ENCODE data around the gene USP53.
"Not testable (repeated sequence)": the region's sequence is repeated elsewhere in the genome, so short reads cannot be mapped to it uniquely, and the experiment has no call there.

Gene USP53

DNA sequence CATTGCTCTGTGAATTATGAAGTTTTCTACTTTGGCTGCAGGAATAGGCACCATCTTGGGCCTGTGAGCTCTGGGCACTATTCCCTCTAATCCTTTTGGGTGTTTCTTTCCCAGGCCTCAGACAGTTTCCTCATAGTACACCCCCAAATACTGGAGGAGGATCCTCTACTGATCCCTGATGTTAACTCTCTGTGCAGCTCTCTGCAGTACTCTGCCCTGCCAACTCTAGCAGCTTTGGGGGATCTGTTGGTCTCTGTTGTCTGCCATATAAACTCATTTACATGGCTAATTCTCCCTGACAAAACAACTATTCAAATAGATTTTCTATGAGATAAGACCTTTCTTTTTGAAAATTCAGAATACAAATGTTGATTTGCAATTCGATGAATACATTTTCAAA is 29.9 kb downstream of the USP53 start:
- peaks cover 29% of the 10 kb centered on the region for H3K4me1 ChIP-seq (ENCODE audit: control insufficient read depth, insufficient read depth, low read length)
- H3K9me3 ChIP-seq (ENCODE audit: control insufficient read depth, low read length) = no peaks in the 10 kb centered on the region
- no peak for DNase-seq (ENCODE audit: low read depth)
- H3K4me3 ChIP-seq (ENCODE audit: low read length) = no peak overlapping the region
- H3K9ac ChIP-seq (ENCODE audit: low read length) = no peak overlapping the region
- H3K27me3 ChIP-seq (replicated peaks; ENCODE audit: control insufficient read depth, insufficient read depth, low read length) = no peaks in the 10 kb centered on the region
- peaks cover 95% of the 10 kb centered on the region for H3K36me3 ChIP-seq (ENCODE audit: control insufficient read depth, insufficient read depth, low read length, severe bottlenecking)

DNA sequence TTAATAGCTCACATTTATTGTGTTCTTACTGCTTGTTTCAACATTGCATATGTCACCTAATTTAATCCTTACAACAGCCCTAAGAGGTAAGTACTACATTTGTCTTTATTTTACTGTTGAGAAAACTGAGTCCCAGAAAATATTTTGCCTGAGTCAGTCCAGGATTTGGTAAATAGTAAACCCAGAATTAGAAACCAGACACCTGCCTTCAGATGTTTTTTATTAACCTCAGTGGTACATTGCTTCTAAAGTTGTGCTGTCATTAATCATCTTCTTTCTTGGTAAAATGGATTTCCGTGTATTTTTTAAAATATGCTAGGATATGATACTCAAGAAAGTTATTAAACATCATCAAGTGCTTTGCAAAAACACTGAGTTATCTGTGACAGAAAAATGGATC is 31.4 kb downstream of the USP53 start:
- Histone ChIP-seq H3K4me3 (ENCODE audit: low read length) (no peak overlapping the region), H3K9ac (ENCODE audit: low read length) (no peak overlapping the region), H3K4me1 (ENCODE audit: control insufficient read depth, insufficient read depth, low read length) (peaks cover 29% of the 10 kb centered on the region), H3K9me3 (ENCODE audit: control insufficient read depth, low read length) (no peaks in the 10 kb centered on the region), H3K36me3 (ENCODE audit: control insufficient read depth, insufficient read depth, low read length, severe bottlenecking) (peaks cover 94% of the 10 kb centered on the region), H3K27me3 (replicated peaks; ENCODE audit: control insufficient read depth, insufficient read depth, low read length) (no peaks in the 10 kb centered on the region)
- no peak for DNase-seq (ENCODE audit: low read depth)

DNA sequence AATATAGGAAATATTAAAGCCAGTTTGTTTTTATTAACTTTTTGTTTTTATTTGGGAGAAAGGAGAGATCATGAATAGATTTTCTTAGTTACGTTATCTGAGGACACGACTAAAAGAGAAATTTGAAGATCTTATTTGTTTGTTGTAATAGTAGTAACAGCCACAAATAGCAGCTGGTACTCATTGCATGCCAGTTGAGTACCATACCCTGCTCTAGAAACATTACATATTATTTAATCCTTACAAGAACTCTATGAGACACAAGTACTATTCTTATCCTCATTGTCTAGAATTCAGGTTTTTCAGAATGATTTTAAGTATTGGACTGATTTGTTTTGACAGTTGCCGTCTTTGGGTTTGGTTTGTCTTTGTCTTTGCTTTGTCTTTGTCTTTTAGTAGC is 31.8 kb downstream of the USP53 start:
- Histone ChIP-seq H3K9ac (ENCODE audit: low read length) (no peak overlapping the region), H3K27me3 (replicated peaks; ENCODE audit: control insufficient read depth, insufficient read depth, low read length) (no peaks in the 10 kb centered on the region), H3K4me1 (ENCODE audit: control insufficient read depth, insufficient read depth, low read length) (peaks cover 29% of the 10 kb centered on the region), H3K36me3 (ENCODE audit: control insufficient read depth, insufficient read depth, low read length, severe bottlenecking) (peaks cover 96% of the 10 kb centered on the region), H3K4me3 (ENCODE audit: low read length) (no peak overlapping the region), H3K9me3 (ENCODE audit: control insufficient read depth, low read length) (no peaks in the 10 kb centered on the region)
- DNase-seq (ENCODE audit: low read depth) = no peak

GRCh38 chr4:119244832-119245231 is 32.3 kb downstream of the USP53 start:
- Histone ChIP-seq H3K9ac (ENCODE audit: low read length) (no peak overlapping the region), H3K27me3 (replicated peaks; ENCODE audit: control insufficient read depth, insufficient read depth, low read length) (no peaks in the 10 kb centered on the region), H3K4me3 (ENCODE audit: low read length) (no peak overlapping the region), H3K36me3 (ENCODE audit: control insufficient read depth, insufficient read depth, low read length, severe bottlenecking) (peaks cover 94% of the 10 kb centered on the region), H3K4me1 (ENCODE audit: control insufficient read depth, insufficient read depth, low read length) (peaks cover 29% of the 10 kb centered on the region), H3K9me3 (ENCODE audit: control insufficient read depth, low read length) (no peaks in the 10 kb centered on the region)
- no peak for DNase-seq (ENCODE audit: low read depth)

DNA sequence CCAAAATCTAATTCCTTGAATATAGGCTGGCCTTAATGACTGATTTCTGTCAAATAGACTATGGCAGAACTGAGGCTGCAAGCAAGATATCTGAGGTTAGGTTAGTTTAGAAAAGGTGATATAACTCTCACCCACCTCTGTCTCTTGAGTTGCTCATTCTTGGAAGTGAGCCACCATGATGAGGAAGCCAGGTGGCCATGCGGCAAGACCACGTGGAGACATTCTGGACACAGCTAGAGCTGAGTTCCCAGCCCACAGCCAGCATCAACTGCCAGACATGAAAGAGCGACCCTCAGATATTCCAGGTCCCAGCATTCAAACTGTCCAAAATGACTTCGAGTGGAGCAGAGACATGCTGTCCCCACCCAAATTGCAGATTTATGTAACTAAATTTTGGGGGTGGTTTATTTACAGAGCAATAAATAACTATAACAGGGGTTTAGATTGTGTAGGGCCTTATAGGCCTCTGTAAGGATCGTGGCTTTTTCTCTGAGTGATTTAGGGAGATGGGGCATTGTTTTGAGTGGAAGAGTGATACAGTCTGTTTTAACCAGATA is 33.7 kb downstream of the USP53 start:
- no peak overlapping the region for H3K9ac ChIP-seq (ENCODE audit: low read length)
- no peaks in the 10 kb centered on the region for H3K9me3 ChIP-seq (ENCODE audit: control insufficient read depth, low read length)
- H3K27me3 ChIP-seq (replicated peaks; ENCODE audit: control insufficient read depth, insufficient read depth, low read length) = no peaks in the 10 kb centered on the region
- DNase-seq (ENCODE audit: low read depth) = no peak
- H3K4me3 ChIP-seq (ENCODE audit: low read length) = no peak overlapping the region
- H3K36me3 ChIP-seq (ENCODE audit: control insufficient read depth, insufficient read depth, low read length, severe bottlenecking) = peaks cover 91% of the 10 kb centered on the region
- peaks cover 24% of the 10 kb centered on the region for H3K4me1 ChIP-seq (ENCODE audit: control insufficient read depth, insufficient read depth, low read length)

DNA sequence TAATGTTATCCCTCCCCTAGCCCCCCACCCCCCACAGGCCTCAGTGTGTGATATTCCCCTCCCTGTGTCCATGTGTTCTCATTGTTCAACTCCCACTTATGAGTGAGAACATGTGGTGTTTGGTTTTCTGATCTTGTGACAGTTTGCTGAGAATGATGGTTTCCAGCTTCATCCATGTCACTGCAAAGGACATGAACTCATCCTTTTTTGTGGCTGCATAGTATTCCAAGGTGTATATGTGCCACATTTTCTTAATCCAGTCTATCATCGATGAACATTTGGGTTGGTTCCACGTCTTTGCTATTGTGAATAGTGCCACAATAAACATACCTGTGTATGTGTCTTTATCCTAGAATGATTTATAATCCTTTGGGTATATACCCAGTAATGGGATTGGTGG is 38.5 kb downstream of the USP53 start:
- peaks cover 86% of the 10 kb centered on the region for H3K36me3 ChIP-seq (ENCODE audit: control insufficient read depth, insufficient read depth, low read length, severe bottlenecking)
- not testable (repeated sequence) for H3K4me1 ChIP-seq (ENCODE audit: control insufficient read depth, insufficient read depth, low read length); H3K9ac ChIP-seq (ENCODE audit: low read length); H3K27me3 ChIP-seq (replicated peaks; ENCODE audit: control insufficient read depth, insufficient read depth, low read length); H3K9me3 ChIP-seq (ENCODE audit: control insufficient read depth, low read length); H3K4me3 ChIP-seq (ENCODE audit: low read length); DNase-seq (ENCODE audit: low read depth)

DNA sequence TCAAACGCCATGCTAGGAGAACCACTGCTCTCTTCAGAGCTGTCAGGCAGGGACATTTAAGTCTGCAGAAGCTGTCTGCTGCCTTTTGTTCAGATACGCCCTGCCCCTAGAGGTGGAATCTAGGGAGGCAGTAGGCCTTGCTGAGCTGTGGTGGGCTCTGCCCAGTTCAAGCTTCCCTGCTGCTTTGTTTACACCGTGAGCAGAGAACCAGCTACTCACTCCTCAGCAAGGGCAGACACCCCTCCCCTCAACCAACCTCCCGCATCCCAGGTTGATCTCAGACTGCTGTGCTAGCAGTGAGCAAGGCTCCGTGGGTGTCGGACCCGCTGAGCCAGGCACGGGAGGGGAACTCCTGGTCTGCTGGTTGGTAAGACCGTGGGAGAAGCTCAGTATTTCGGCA is 42.7 kb downstream of the USP53 start:
- not testable (repeated sequence) for H3K4me3 ChIP-seq (ENCODE audit: low read length); H3K27me3 ChIP-seq (replicated peaks; ENCODE audit: control insufficient read depth, insufficient read depth, low read length); DNase-seq (ENCODE audit: low read depth); H3K9me3 ChIP-seq (ENCODE audit: control insufficient read depth, low read length); H3K4me1 ChIP-seq (ENCODE audit: control insufficient read depth, insufficient read depth, low read length); H3K9ac ChIP-seq (ENCODE audit: low read length)
- H3K36me3 ChIP-seq (ENCODE audit: control insufficient read depth, insufficient read depth, low read length, severe bottlenecking) = peaks cover 88% of the 10 kb centered on the region

DNA sequence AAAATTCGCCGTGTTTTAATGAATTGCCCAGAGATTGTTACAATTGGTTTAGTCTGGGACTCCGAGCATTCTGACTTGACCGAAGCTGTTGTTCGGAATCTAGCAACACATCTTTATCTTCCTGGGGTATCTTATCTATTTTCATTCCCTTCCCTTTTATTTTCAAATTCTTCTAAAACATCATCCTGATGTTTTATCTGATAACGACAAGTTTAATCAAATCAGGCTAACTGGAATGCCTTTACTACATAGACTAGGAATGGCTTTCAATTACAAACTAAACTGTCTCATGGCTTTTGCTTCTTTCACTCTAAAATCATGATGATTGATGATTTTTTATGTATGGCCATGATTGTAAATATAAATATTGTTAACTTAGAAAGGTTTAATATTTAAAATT is 48.0 kb downstream of the USP53 start:
- H3K4me1 ChIP-seq (ENCODE audit: control insufficient read depth, insufficient read depth, low read length) = peaks cover 14% of the 10 kb centered on the region
- no peak overlapping the region for H3K4me3 ChIP-seq (ENCODE audit: low read length)
- no peak for DNase-seq (ENCODE audit: low read depth)
- H3K36me3 ChIP-seq (ENCODE audit: control insufficient read depth, insufficient read depth, low read length, severe bottlenecking) = peaks cover 100% of the 10 kb centered on the region
- H3K27me3 ChIP-seq (replicated peaks; ENCODE audit: control insufficient read depth, insufficient read depth, low read length) = no peaks in the 10 kb centered on the region
- no peaks in the 10 kb centered on the region for H3K9me3 ChIP-seq (ENCODE audit: control insufficient read depth, low read length)
- no peak overlapping the region for H3K9ac ChIP-seq (ENCODE audit: low read length)

GRCh38 chr4:119261986-119262385 is 49.5 kb downstream of the USP53 start:
- Histone ChIP-seq H3K4me3 (ENCODE audit: low read length) (no peak overlapping the region), H3K4me1 (ENCODE audit: control insufficient read depth, insufficient read depth, low read length) (peaks cover 14% of the 10 kb centered on the region), H3K9ac (ENCODE audit: low read length) (no peak overlapping the region), H3K27me3 (replicated peaks; ENCODE audit: control insufficient read depth, insufficient read depth, low read length) (no peaks in the 10 kb centered on the region), H3K9me3 (ENCODE audit: control insufficient read depth, low read length) (no peaks in the 10 kb centered on the region), H3K36me3 (ENCODE audit: control insufficient read depth, insufficient read depth, low read length, severe bottlenecking) (peaks cover 100% of the 10 kb centered on the region)
- DNase-seq (ENCODE audit: low read depth) = no peak

DNA sequence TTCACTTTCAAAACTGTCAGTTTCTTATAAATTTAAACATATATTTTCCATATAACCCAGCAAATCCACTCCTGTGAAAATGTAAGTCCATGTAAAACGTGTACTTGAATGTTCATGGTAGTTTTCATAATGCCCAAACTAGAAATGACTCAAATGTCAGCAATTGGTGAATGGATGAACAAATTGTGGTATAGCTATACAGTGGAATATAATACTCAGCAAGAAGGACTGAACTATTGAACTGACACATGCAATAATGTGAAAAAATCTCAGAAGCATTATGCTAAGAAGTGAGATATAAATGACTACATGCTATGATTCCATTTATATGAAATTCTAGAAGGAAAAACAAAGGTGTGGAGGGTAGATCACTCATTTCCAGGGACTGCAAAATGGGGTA is 52.2 kb downstream of the USP53 start:
- Histone ChIP-seq H3K4me3 (ENCODE audit: low read length) (no peak overlapping the region), H3K4me1 (ENCODE audit: control insufficient read depth, insufficient read depth, low read length) (peaks cover 21% of the 10 kb centered on the region), H3K9ac (ENCODE audit: low read length) (no peak overlapping the region), H3K27me3 (replicated peaks; ENCODE audit: control insufficient read depth, insufficient read depth, low read length) (no peaks in the 10 kb centered on the region), H3K36me3 (ENCODE audit: control insufficient read depth, insufficient read depth, low read length, severe bottlenecking) (peaks cover 97% of the 10 kb centered on the region), H3K9me3 (ENCODE audit: control insufficient read depth, low read length) (no peaks in the 10 kb centered on the region)
- no peak for DNase-seq (ENCODE audit: low read depth)

GRCh38 chr4:119266153-119266552 is 53.6 kb downstream of the USP53 start:
- peaks cover 96% of the 10 kb centered on the region for H3K36me3 ChIP-seq (ENCODE audit: control insufficient read depth, insufficient read depth, low read length, severe bottlenecking)
- peaks cover 21% of the 10 kb centered on the region for H3K4me1 ChIP-seq (ENCODE audit: control insufficient read depth, insufficient read depth, low read length)
- DNase-seq (ENCODE audit: low read depth) = no peak
- no peak overlapping the region for H3K9ac ChIP-seq (ENCODE audit: low read length)
- no peak overlapping the region for H3K4me3 ChIP-seq (ENCODE audit: low read length)
- H3K9me3 ChIP-seq (ENCODE audit: control insufficient read depth, low read length) = no peaks in the 10 kb centered on the region
- H3K27me3 ChIP-seq (replicated peaks; ENCODE audit: control insufficient read depth, insufficient read depth, low read length) = no peaks in the 10 kb centered on the region

GRCh38 chr4:119268466-119268865 is 56.0 kb downstream of the USP53 start:
- H3K4me3 ChIP-seq (ENCODE audit: low read length) = no peak overlapping the region
- H3K4me1 ChIP-seq (ENCODE audit: control insufficient read depth, insufficient read depth, low read length) = peaks cover 8% of the 10 kb centered on the region
- DNase-seq (ENCODE audit: low read depth) = peak; percentile 61
- H3K27me3 ChIP-seq (replicated peaks; ENCODE audit: control insufficient read depth, insufficient read depth, low read length) = no peaks in the 10 kb centered on the region
- no peaks in the 10 kb centered on the region for H3K9me3 ChIP-seq (ENCODE audit: control insufficient read depth, low read length)
- peak overlapping the region; percentile 15 for H3K9ac ChIP-seq (ENCODE audit: low read length)
- peaks cover 96% of the 10 kb centered on the region for H3K36me3 ChIP-seq (ENCODE audit: control insufficient read depth, insufficient read depth, low read length, severe bottlenecking)
